H1 (cell line): ENCODE data around the gene TNFSF15. TPM values are rescaled to one million over a fixed set of nuclear protein-coding genes. Genes with fewer than 3 reads are reported as not detected.

Source experiments
- BACH1 ChIP-seq: IDR thresholded peaks from 2 replicates; pipeline ENCODE4 v1.6.1; 2012; ENCODE audit warnings: low read length, improper control_type of control experiment
- E2F6 ChIP-seq: IDR thresholded peaks from 2 replicates; pipeline ENCODE4 v1.6.1; 2012; ENCODE audit warnings: inconsistent platforms
- KDM4A ChIP-seq: IDR thresholded peaks from one replicate; pipeline ENCODE4 v1.7.1; 2012; ENCODE audit warnings: low read depth, mild to moderate bottlenecking, moderate library complexity, low read length, inconsistent platforms; ENCODE audit not compliant: severe bottlenecking
- MAFK ChIP-seq: IDR thresholded peaks from 2 replicates; pipeline ENCODE4 v1.6.1; 2012; ENCODE audit warnings: low read depth, mild to moderate bottlenecking, improper control_type of control experiment, low read length
- POU5F1 ChIP-seq: IDR thresholded peaks from 2 replicates; pipeline ENCODE4 v1.6.1; 2011; ENCODE audit warnings: low read depth, mild to moderate bottlenecking, low read length, moderate library complexity
- RBBP5 ChIP-seq: IDR thresholded peaks from 2 replicates; pipeline ENCODE4 v1.7.1; 2012; ENCODE audit warnings: low read depth, mild to moderate bottlenecking, inconsistent platforms, low read length, moderate library complexity, borderline replicate concordance
- RXRA ChIP-seq: IDR thresholded peaks from 2 replicates; pipeline ENCODE4 v1.6.1; 2011; ENCODE audit warnings: low read depth, mild to moderate bottlenecking, low read length, moderate library complexity; ENCODE audit not compliant: insufficient read depth
- SIRT6 ChIP-seq: IDR thresholded peaks from one replicate; pipeline ENCODE4 v1.7.1; 2012; ENCODE audit warnings: low read length, inconsistent platforms
- TAF7 ChIP-seq: optimal IDR thresholded peaks from 2 replicates; pipeline ENCODE3; 2011; ENCODE audit warnings: low read depth, mild to moderate bottlenecking, inconsistent platforms, low read length, moderate library complexity, borderline replicate concordance
- YY1 ChIP-seq: IDR thresholded peaks from 2 replicates; pipeline ENCODE4 v1.6.1; 2011; ENCODE audit warnings: low read depth, mild to moderate bottlenecking, low read length
- polyA plus RNA-seq, 7 experiments: library from polyadenylated mRNA; depleted of rRNA in 3 of 7; stranded (reverse) in 5 of 7; unstranded in 2 of 7; fragments of >200 nt in 5 of 7; fragments of 200-250 nt in 2 of 7; gene quantifications; 1 replicate in 5 of 7; 2 replicates in 1 of 7; 4 replicates in 1 of 7; pipeline versions ENCODE4 v1.2.1 to v1.2.3, GENCODE V29; 2011 to 2013; ENCODE audit warnings: missing spikeins in 2 of 7, mixed read lengths in 2 of 7
- total RNA-seq: library from RNA; stranded (reverse); fragmentation: NEBNext Ultra II Directional; extraction: Animal tissue kit (Norgen Biotek cat#: 25700); gene quantifications from 2 replicates; pipeline ENCODE4 v1.2.1, GENCODE V29; 2021

Gene TNFSF15
- total and polyA plus RNA-seq, 2 of the 8 experiments (the other 6 are each of a cell fraction or from before 2014, with no cell fraction given) = 0.09 to 0.17 TPM

DNA sequence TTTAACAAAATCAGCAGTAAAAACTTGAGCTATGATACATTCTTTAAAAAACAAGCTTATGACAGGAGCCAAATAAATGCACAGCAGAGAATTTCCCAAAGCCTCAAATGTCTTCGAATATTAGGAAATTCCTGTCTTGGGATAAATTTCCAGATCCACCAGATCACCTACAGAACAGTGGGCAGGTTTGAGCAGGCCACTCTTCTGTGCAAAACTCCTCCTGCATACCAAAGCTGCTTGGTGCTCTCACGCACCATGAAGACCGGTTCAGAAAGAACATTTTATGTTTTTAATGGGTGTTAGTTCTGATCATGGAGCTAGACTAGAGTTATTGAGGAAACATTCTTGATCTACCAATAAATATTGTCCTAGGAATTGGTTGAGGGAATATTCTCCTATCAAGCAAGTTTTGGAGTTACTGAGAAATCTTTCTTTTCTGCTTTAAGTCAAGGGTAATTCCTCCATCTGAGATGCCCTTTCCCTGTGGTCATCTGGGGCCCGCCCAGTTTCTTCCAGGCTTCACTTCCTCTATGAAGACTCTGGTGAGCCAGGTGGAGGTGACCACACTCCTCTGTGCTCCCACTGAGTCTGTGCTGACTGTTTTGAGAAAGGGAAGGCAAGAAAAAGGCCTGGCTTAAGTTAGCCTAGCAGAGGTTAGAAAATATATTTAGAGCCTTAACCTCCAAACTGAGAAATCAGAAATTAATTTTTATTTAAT, 17.9 kb downstream of the TNFSF15 start (continued):
- TF ChIP-seq SIRT6 (no peak), RBBP5 (no peak), BACH1 (no peak), POU5F1 (no peak), YY1 (no peak), RXRA (no peak), MAFK (no peak), E2F6 (no peak), TAF7 (no peak), KDM4A (no peak)
